Suppressor macrophage treated with lipopolysaccharide for 4 hours (primary cell): ENCODE measurements around the gene HBG1.
"Not testable (repeated sequence)": the region's sequence is repeated elsewhere in the genome, so short reads cannot be mapped to it uniquely, and the experiment has no call there.

Experiments
- DNase-seq: peaks from one replicate; pipeline ENCODE4 v3.0.0-alpha.2; 2020

Gene HBG1

DNA sequence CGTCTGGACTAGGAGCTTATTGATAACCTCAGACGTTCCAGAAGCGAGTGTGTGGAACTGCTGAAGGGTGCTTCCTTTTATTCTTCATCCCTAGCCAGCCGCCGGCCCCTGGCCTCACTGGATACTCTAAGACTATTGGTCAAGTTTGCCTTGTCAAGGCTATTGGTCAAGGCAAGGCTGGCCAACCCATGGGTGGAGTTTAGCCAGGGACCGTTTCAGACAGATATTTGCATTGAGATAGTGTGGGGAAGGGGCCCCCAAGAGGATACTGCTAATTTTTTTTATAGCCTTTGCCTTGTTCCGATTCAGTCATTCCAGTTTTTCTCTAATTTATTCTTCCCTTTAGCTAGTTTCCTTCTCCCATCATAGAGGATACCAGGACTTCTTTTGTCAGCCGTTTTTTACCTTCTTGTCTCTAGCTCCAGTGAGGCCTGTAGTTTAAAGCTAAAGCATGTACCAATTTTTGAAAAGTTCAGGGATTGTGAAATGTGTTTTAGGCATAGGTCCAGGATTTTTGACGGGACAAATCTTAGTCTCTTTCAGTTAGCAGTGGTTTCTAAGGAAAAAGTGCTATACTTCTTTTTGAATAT lies at the start of gene HBG1:
Gene HBG1 (minus strand): TSS at position 51 of the 590 bp plus-strand sequence. CDS start 53 bp downstream, outside the sequence.
- not testable (repeated sequence) for DNase-seq

DNA sequence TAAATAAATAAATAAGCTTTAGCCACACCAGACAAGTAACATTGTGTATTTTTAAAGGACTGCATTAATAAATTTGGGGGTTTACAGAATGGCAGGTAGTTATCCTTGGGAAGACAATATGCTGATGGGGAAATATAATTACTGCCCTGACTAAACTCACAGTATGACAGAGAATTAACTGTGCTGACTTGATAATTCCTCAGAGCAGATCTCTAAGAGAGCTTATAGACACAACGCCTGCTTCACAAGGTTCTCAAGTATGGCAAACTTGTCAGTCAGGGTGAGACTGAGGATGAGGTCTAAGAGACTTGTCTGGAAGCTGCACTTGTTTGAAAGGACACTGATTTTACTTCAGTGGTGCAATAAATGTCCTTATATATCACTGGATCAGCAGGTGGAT lies 48.8 kb upstream of the HBG1 start:
- DNase-seq: no peak

DNA sequence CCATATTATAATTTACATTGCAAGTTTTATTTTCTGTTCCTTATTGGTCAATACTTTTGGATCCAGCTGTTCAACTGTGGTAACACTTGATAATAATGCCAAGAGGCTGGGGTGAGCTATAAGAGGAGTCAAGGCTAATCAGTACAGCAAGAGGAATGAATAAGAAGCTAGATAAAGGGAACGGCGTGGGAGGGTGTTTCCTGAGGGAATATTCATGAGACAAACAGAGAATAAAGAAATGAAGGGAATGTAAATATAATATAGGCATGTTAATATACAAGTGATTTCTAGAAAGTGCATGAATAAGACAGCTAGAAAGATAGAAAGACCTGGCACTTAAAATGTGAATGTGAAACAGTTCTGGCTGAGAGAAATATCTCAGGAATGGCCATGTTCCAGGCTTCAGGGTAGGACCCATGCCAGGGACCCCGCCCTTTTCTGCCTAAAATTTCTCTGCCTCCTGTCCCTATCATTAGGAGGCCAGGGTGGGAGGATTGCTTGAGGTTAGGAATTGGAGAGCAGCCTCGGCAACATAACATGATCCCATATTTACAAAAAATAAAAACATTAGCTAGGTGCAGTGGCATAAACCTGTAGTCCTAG lies 48.2 kb upstream of the HBG1 start:
- no peak for DNase-seq

DNA sequence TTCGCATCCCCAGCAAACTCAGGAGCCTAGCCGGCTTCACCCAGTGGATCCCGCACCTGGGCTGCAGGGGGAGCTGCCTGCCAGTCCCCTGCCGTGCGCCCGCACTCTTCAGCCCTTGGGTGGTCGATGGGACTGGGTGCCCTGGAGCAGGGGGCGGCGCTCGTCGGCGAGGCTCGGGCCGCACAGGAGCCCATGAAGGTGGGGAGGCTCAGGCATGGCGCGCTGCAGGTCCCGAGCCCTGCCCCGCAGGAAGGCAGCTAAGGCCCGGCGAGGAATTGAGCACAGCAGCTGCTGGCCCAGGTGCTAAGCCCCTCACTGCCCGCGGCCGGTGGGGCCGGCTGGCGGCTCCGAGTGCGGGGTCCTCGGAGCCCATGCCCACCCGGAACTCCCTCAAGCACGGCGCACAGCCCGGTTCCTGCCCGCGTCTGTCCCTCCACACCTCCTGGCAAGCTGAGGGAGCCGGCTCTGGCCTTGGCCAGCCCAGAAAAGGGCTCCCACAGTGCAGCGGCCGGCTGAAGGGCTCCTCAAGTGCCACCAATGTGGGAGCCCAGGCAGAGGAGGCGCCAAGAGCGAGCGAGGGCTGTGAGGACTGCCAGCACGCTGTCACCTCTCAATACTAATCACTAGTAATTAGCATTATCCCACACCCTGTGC lies 44.8 kb upstream of the HBG1 start:
- not testable (repeated sequence) for DNase-seq

DNA sequence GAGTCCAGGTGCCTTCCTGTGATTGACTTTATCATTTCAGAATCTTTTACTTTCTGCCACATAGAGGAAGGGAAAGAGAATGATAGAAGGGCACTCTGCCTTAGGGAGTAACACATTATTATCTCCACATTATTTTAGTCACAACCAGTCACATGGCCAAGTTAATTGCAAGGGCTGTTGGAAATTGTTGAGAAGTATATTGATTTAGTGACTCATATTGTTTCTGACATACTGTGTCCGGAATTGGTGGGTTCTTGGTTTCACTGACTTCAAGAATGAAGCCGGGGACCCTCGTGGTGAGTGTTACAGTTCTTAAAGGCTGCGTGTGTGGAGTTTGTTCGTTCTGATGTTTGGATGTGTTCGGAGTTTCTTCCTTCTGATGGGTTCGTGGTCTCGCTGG lies 43.4 kb upstream of the HBG1 start:
- no peak for DNase-seq

DNA sequence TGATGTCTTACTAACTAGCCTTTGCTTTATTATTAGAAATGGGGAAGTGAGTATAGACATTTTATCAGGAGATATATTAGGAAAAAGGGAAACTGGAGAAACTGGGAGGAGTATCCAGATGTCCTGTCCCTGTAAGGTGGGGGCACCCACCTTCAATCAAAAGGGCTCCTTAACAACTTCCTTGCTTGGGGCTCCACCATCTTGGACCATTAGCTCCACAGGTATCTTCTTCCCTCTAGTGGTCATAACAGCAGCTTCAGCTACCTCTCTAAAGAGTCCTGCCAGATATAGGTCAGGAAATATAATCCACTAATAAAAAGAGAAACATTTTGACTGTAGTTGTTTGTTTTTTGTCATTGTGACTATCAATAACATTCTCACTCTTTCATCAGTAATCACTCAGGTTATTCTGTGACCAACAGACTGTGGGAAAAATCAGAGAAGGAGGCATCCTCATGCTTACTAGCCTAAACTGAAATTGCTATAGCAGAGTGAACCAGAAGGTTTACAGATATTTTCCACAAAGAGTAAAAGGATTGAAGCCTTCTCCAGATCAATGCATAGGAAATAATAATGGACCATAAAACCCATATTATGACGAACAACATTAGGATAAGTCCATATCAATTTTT lies 41.7 kb upstream of the HBG1 start:
- peak; percentile 14 for DNase-seq

DNA sequence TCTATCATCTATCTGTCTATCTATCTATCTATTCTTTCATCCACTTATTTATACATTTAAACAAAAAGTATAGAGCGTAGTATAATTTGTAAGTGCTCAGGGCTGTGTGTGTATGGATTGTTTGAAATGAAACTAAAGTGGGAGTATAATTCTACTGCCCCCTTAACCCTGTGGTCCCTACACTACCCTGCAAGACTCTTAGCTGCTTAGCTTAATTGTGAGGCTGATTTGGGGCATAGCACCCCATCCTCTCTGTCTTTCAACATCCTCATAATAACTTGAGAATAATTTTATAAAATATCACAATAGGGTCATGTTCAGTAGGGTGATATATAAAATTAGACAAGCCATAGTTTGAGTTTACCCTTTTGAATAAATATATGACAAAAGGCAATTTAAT lies 40.4 kb upstream of the HBG1 start:
- no peak for DNase-seq

DNA sequence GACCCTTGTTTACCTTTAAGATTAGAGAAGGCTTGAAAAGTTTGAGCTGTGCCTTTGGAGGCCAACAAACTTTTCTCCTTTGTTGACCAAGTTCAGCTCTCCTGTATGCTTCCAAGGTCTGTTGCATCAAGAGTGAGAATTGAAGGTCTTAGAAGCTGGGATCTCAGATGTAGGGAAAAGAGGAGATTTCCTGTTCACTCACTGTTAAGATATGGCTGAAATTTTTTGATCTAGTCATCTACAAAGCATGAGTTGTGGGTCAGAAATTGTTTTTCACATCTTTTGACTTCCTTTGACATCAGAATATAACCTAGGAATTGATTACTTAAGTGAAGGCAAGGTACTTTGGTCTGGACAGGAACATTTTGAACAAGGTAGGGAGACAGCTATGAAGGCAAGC lies 40.0 kb upstream of the HBG1 start:
- DNase-seq: no peak

DNA sequence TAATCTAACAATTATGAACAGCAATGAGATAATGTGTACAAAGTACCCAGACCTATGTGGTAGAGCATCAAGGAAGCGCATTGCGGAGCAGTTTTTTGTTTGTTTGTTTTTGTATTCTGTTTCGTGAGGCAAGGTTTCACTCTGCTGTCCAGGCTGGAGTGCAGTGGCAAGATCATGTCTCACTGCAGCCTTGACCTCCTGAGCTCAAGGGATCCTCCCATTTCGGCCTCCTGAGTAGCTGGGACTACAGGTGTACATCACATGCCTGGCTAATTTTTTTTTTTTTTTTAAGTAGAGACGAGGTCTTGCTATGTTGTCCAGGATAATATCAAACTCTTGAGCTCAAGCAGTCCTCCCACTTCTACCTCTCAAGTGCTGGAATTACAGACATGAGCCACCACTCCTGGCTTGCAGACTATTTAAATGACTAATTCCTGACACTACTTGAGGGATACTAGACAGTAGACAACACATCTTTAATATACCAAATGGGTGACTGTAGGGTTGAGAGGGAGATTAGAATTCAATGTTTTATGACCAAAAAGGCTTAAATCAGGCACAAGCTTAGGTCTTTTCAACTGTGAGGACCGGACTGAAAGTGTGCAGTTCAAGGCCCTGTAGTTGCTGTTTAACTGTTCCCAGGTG lies 39.4 kb upstream of the HBG1 start:
- DNase-seq: no peak

DNA sequence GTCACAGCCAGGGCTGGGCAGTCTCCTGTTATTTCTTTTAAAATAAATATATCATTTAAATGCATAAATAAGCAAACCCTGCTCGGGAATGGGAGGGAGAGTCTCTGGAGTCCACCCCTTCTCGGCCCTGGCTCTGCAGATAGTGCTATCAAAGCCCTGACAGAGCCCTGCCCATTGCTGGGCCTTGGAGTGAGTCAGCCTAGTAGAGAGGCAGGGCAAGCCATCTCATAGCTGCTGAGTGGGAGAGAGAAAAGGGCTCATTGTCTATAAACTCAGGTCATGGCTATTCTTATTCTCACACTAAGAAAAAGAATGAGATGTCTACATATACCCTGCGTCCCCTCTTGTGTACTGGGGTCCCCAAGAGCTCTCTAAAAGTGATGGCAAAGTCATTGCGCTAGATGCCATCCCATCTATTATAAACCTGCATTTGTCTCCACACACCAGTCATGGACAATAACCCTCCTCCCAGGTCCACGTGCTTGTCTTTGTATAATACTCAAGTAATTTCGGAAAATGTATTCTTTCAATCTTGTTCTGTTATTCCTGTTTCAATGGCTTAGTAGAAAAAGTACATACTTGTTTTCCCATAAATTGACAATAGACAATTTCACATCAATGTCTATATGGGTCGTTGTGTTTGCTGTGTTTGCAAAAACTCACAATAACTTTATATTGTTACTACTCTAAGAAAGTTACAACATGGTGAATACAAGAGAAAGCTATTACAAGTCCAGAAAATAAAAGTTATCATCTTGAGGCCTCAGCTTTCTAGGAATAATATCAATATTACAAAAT lies 38.6 kb upstream of the HBG1 start:
- no peak for DNase-seq

DNA sequence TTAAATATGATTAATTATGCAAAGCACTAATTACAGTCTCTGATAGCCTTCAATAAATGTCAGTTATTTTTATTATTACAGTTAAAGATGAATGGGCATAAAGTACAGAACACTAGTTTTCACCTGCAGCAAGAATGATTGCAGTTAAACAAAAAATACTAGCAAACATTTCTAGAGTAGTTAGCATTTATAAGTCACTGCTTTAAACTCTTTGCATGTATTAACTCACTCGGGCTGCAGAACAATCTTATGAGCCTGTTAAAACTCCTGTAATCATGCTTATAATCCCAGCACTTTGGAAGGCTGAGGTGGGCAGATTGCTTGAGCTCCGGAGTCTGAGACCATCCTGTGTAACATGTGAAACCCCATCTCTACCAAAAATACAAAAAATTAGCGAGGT lies 37.2 kb upstream of the HBG1 start:
- DNase-seq: no peak

DNA sequence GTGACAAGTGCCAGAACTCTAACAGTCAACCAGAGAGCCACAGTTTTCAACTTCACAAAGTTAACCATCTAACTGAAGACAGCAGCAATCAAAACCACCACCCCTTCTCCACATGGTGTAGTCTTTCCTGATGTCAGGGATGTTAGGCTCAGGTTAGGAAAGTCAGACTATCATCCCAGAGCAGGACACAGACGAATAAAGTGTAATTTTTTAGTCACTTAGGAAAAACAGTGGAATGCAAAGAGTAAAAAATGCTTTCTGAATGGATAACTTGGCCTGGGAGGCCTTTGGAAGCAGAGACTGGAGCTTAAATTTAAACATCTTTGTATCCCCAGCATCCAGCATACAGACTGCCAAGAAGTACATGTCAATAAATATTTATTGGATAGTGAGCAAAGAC lies 36.7 kb upstream of the HBG1 start:
- DNase-seq: no peak

DNA sequence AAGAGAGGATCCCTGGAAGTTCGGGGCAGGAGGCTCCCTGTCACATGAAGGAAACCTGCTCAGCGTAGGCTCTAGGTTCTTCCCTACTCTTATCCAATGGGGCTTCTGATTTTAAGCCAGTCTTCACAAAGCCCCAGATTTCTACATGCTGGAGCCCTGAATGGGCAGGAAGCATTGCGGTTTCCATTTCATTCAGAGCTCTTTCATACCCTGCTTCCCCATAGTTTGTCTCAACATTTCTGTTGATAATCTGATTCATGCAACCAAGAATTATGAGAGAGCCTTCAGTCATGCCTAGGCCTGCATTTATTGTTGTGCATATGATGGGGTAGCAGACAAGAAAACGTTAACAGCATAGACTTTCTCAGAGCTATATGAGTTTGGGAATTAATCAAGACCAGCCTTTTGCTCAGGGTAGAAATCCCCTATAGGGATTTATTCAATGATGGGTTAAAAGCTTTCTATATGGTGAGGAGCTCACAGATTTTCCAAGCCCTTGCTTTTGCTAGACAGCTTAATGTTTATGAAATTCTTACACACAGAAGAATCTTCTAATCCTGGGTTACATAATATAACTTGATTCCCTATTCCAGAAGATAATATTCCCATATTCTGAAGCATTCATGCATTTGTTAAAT lies 36.2 kb upstream of the HBG1 start:
- no peak for DNase-seq

DNA sequence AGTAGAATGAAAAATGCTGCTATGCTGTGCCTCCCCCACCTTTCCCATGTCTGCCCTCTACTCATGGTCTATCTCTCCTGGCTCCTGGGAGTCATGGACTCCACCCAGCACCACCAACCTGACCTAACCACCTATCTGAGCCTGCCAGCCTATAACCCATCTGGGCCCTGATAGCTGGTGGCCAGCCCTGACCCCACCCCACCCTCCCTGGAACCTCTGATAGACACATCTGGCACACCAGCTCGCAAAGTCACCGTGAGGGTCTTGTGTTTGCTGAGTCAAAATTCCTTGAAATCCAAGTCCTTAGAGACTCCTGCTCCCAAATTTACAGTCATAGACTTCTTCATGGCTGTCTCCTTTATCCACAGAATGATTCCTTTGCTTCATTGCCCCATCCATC lies 35.0 kb upstream of the HBG1 start:
- no peak for DNase-seq

DNA sequence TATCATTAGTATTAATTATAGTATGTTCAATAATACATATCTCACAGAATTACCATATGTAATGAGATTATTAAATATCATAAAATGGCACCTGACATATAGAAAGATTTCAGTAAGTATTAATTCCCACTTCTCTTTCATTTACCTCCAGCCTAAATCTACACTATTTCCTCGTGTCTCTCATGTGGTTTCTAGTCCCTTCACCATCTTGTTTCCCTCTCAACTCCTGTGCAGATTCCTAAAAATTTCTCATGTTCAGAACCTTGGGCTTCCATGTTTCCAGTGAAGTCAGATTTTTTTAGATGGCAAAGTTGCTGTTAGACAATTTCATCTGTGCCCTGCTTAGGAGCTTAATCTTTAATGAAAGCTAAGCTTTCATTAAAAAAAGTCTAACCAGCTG lies 34.2 kb upstream of the HBG1 start:
- DNase-seq: no peak

DNA sequence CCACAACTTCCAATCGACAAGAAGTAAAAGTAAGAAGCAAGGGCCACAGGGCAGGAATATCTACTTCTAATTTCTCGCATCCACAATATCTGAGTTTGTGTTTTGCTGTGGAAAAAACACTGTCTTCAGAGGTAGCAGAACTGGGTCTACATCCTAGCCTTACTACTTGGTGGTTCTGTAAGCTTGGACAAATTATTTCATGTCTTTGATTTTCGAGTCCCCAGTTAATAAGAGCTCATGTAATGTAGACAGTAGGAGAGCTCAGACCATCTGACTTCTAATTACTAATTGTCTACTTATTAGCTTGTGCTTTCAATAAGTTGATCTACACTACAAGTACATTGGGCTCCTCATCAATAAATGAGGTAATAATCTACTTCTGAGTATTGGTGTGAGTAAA lies 33.4 kb upstream of the HBG1 start:
- no peak for DNase-seq

DNA sequence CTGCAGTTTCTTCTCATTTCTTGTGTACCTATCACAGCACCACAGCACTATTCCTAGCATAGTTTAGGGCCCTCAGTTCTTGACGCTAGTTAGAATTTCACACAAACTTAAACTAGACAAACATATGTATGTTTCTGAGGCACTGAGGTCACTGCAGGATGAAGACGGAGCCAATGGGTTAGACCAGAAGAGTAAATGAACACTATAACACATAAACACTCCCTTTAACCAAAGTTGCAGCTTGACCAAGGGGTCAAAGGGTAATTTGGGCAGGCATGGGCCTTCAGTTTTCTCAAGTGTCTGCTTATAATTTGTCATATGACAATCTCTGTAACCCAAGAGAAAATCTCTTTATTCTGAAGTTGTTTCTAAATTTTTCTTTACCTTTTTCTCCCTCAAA lies 33.0 kb upstream of the HBG1 start:
- DNase-seq: no peak

DNA sequence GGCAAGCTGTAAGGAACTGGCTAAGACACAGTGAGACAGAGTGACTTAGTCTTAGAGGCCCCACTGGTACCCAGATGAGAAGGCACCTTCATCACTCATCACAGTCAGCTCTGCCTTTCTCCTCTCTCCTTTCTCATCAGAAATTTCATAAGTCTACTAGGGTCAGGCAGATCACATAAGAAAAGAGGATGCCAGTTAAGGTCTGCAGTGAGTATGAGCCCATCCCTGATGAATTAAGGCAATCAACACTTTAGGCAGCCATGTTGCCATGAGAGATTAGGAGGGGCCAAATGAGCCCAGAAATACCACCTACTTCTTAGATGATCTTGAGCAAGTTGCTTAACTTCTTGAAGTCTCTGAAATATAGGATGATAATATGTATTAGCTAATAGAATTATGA lies 31.9 kb upstream of the HBG1 start:
- DNase-seq: no peak

DNA sequence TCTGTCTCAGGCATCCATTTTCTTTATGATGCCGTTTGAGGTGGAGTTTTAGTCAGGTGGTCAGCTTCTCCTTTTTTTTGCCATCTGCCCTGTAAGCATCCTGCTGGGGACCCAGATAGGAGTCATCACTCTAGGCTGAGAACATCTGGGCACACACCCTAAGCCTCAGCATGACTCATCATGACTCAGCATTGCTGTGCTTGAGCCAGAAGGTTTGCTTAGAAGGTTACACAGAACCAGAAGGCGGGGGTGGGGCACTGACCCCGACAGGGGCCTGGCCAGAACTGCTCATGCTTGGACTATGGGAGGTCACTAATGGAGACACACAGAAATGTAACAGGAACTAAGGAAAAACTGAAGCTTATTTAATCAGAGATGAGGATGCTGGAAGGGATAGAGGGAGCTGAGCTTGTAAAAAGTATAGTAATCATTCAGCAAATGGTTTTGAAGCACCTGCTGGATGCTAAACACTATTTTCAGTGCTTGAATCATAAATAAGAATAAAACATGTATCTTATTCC lies 31.0 kb upstream of the HBG1 start:
- DNase-seq: peak; percentile 85

DNA sequence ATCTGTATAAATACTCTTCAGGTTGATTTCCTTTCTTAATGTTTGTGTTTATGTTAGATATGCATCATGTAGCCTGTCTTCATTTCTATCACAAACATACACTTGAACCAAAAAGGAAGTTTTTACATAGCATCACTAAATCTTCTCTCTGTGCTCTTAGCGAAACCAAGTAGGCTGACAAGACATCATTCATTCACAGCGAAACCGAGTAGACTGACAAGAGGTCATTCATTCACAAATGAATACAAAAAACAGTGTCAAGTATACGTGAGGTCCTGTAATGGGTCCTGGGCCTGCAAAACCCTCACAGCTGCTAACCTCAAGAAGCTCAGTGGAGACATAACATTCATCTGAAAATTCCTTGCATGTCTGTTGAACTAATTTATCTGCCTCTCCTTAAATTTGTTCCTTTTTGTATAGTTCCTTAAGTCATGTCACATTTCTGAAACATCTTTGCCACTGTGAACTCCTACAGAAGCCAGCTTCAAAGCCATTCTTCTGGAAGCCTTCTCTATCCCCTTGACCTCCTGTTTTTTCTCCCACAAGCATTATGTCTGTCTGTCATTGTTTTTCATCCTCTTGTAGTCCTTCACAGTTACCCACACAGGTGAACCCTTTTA lies 29.9 kb upstream of the HBG1 start:
- DNase-seq: no peak

DNA sequence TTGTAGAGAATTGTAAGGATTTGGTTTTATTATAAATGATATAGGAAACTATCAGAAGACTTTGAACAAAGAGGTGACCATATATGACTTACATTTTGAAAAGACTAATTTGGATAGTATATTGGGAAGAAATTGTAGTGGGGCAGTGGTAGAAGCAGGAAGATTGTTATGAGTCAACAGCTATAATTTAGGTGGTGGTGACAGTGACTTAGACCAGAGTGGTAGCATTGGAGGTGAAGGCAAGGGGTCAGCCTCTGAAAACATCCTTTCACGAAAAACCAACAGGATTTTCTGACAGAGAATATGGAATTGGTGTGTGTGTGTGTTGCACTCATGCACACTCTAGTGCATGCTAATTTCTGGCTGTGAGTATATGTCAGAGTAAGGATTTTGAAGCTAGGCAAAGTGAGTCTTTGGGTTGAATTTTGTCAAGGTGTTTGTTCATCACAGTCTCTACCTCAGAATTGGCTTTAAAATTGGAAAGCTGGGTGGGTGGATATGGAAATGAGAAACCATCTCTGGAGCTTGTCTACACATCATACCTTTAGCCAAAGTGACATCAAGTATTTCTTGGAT lies 28.2 kb upstream of the HBG1 start:
- DNase-seq: no peak
